A549 (cell line): ENCODE measurements around the gene COL17A1. TPM values are rescaled to one million over a fixed set of nuclear protein-coding genes. Genes with fewer than 3 reads are reported as not detected.

ENCODE experiments used
- ATAC-seq, 2 experiments: fragments of 200-7000 bp in 1 of 2; fragments of >200 bp in 1 of 2; cut with Nextera tagmentation in 1 of 2; cut with Tn5 transposase in 1 of 2; 3 replicates each; pipeline versions ENCODE4 v1.8.0 to v1.9.1; 2018 to 2020; ENCODE audit warnings: mild to moderate bottlenecking in 1 of 2, moderate library complexity in 1 of 2
- CTCF ChIA-PET: fragments of 300-600 bp; sonication (Branson Sonifier 250); formaldehyde crosslinking; extraction: SDS; loops from one replicate; lab custom pipeline; 2021; ENCODE audit warnings: antibody characterized with exemption, inconsistent platforms; lab: Yijun Ruan, JAX
- POLR2A ChIA-PET: fragments of 350-600 bp; formaldehyde crosslinking; extraction: SDS; loops from one replicate; lab custom pipeline; 2021; ENCODE audit warnings: antibody characterized with exemption, inconsistent platforms; lab: Yijun Ruan, JAX
- DNase-seq, 2 experiments: peaks; one replicate each; pipeline versions ENCODE4 v3.0.0 to v3.0.0-alpha.2; 2011 to 2016; ENCODE audit warnings: low read depth in 1 of 2, low spot score in 1 of 2
- FAIRE-seq: peaks from 2 replicates; lab custom pipeline; 2011; peaks lifted over from hg19 to GRCh38; lab: Jason Lieb, UNC
- H3K27ac ChIP-seq, 2 experiments: fragments of >200 bp; sonication (Bioruptor Twin); formaldehyde crosslinking; 3 replicates each; pipeline ENCODE4 v1.5.1; 2016 to 2017
- H3K4me1 ChIP-seq: fragments of >200 bp; sonication (Bioruptor Twin); formaldehyde crosslinking; 3 replicates; pipeline ENCODE4 v1.6.1; 2016
- H3K4me2 ChIP-seq: fragments of >200 bp; sonication (Bioruptor Twin); formaldehyde crosslinking; 3 replicates; pipeline ENCODE4 v1.6.1; 2016
- H3K4me3 ChIP-seq: fragments of >200 bp; sonication (Bioruptor Twin); formaldehyde crosslinking; 3 replicates; pipeline ENCODE4 v1.5.1; 2016
- H3K9me3 ChIP-seq: fragments of >200 bp; sonication (Bioruptor Twin); formaldehyde crosslinking; 3 replicates; pipeline ENCODE4 v1.6.1; 2016
- CBX2 ChIP-seq: fragments of 200-600 bp; sonication (generic); IDR thresholded peaks from 2 replicates; pipeline ENCODE4 v1.6.1; 2016; ENCODE audit warnings: low read depth, mild to moderate bottlenecking, borderline replicate concordance
- CHD2 ChIP-seq: fragments of 150-350 bp; IDR thresholded peaks from 2 replicates; pipeline ENCODE4 v1.6.1; 2014; ENCODE audit warnings: low read length; ENCODE audit not compliant: partially characterized antibody
- CHD4 ChIP-seq: fragments of 200-600 bp; sonication (generic); IDR thresholded peaks from 2 replicates; pipeline ENCODE4 v1.6.1; 2016; ENCODE audit warnings: antibody characterized with exemption, mild to moderate bottlenecking, borderline replicate concordance
- EHMT2 ChIP-seq: fragments of 200-600 bp; sonication (generic); IDR thresholded peaks from 2 replicates; pipeline ENCODE4 v1.6.1; 2016; ENCODE audit warnings: antibody characterized with exemption, low read depth, mild to moderate bottlenecking, moderate library complexity
- EP300 ChIP-seq, 2 experiments: fragments of >200 bp; sonication (Bioruptor Twin); formaldehyde crosslinking; IDR thresholded peaks; 2 replicates in 1 of 2; 3 replicates in 1 of 2; pipeline ENCODE4 v1.6.1; 2016 to 2017
- JUN ChIP-seq, 2 experiments: fragments of >200 bp; sonication (Bioruptor Twin); formaldehyde crosslinking; IDR thresholded peaks; 2 replicates in 1 of 2; 3 replicates in 1 of 2; pipeline ENCODE4 v1.6.1; 2016 to 2017
- MAFK ChIP-seq: fragments of 450-650 bp; IDR thresholded peaks from 2 replicates; pipeline ENCODE4 v1.6.1; 2014; ENCODE audit not compliant: partially characterized antibody
- POLR2A ChIP-seq: IDR thresholded peaks from 2 replicates; pipeline ENCODE4 v1.6.1; 2012; ENCODE audit warnings: mild to moderate bottlenecking, low read length
- RAD21 ChIP-seq, 2 experiments: fragments of >200 bp in 1 of 2; sonication (Bioruptor Twin) in 1 of 2; formaldehyde crosslinking in 1 of 2; IDR thresholded peaks in 1 of 2; conservative IDR thresholded peaks in 1 of 2; 2 replicates in 1 of 2; 3 replicates in 1 of 2; pipeline ENCODE4 v1.6.1; 2012 to 2018; ENCODE audit warnings: inconsistent platforms in 1 of 2
- RARB ChIP-seq: fragments of 250-450 bp; sonication (Bioruptor Pico); IDR thresholded peaks from 2 replicates; pipeline ENCODE4 v1.8.0; 2021; ENCODE audit warnings: mild to moderate bottlenecking, moderate library complexity
- RNF2 ChIP-seq: fragments of 200-600 bp; sonication (generic); IDR thresholded peaks from 2 replicates; pipeline ENCODE4 v1.6.1; 2016; ENCODE audit warnings: low read depth, mild to moderate bottlenecking, antibody characterized with exemption, moderate library complexity, borderline replicate concordance
- SMC3 ChIP-seq: fragments of >200 bp; sonication (Bioruptor Twin); formaldehyde crosslinking; IDR thresholded peaks from 3 replicates; pipeline ENCODE4 v1.6.1; 2018; ENCODE audit warnings: inconsistent platforms
- SREBF2 ChIP-seq: fragments of 450-650 bp; IDR thresholded peaks from 2 replicates; pipeline ENCODE4 v1.6.1; 2014; ENCODE audit warnings: mild to moderate bottlenecking, moderate library complexity
- TP53 ChIP-seq: fragments of 250-450 bp; sonication (Bioruptor Pico); IDR thresholded peaks from 2 replicates; pipeline ENCODE4 v1.5.0; 2021; ENCODE audit warnings: mild to moderate bottlenecking, moderate library complexity
- ZC3H11A ChIP-seq: fragments of 450-650 bp; IDR thresholded peaks from 2 replicates; pipeline ENCODE4 v1.6.1; 2014; ENCODE audit warnings: antibody characterized with exemption, mild to moderate bottlenecking
- ZFP36 ChIP-seq: fragments of 450-650 bp; IDR thresholded peaks from 2 replicates; pipeline ENCODE4 v1.6.1; 2014; ENCODE audit warnings: borderline replicate concordance; ENCODE audit not compliant: partially characterized antibody
- WGBS: methylation state at CpG from one replicate; pipeline ENCODE4 v1.1.6; 2017; ENCODE audit errors: missing lambda C conversion rate; 5-methylcytosine and 5-hydroxymethylcytosine counted together
- polyA plus RNA-seq, 4 experiments: library from polyadenylated mRNA; depleted of rRNA in 3 of 4; stranded (reverse); fragments of >200 nt; fragmentation: RNase III in 1 of 4; extraction: RNeasy Plus Mini Kit Qiagen cat#74134 plus additional on column Dnase treatment in 1 of 4; gene quantifications; 2 replicates in 3 of 4; 3 replicates in 1 of 4; pipeline ENCODE4 v1.2.3, GENCODE V29; 2011 to 2017
- TF ChIP-seq, protein P1 (sequence below): fragments of 450-650 bp; IDR thresholded peaks from 2 replicates; pipeline ENCODE4 v1.6.1; 2014; ENCODE audit warnings: antibody characterized with exemption

COL17A1 gene
- polyA plus RNA-seq, 2 of the 4 experiments (the other 2 are of a cell fraction) = 1.3 to 1.6 TPM

DNA sequence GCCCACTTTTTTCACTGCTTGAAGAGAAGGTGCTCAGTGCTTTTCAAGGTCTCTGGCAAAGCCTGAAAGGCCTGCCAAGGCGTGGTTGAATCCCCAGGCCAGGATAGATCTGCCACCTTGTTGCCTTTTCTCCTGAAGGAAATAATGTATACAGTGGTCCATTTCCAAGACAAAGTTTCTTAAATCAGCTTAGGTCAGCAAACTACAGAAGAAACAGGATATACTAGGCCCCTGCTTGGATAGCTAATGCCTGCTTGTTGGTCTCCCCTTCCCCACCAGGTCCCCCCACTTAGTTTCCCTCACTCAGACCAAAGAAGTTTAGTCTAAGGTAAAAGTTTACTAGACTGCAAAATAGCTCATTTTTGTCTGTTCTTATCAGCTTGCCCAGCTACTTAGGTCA, 19.9 kb downstream of the COL17A1 start:
- no peak for DNase-seq
- H3K27ac ChIP-seq = no peak overlapping the region
- H3K4me1 ChIP-seq = no peaks in the 10 kb centered on the region
- ChIA-PET CTCF (interaction anchor here (0.7 to 2.9 kb wide), 5 partner anchors 10 to 285 kb away, joined by 3 to 11 read pairs (median 7); partner anchors contain the start of gene SFR1), POLR2A (interaction anchor here (0.5 kb wide), 1 partner anchor 55 kb away, joined by 3 read pairs; no protein-coding TSS in a partner anchor)
- 64% methylated on average over 1 of the region's 1 CpG for WGBS
- TF ChIP-seq RARB (CRISPR knock-in tag) = no peak
- TF ChIP-seq MAFK = peak; percentile 73
- H3K4me3 ChIP-seq = no peak overlapping the region
- H3K4me2 ChIP-seq = no peak overlapping the region
- ATAC-seq = no peak
- FAIRE-seq = no peak
- no peaks in the 10 kb centered on the region for H3K9me3 ChIP-seq

DNA sequence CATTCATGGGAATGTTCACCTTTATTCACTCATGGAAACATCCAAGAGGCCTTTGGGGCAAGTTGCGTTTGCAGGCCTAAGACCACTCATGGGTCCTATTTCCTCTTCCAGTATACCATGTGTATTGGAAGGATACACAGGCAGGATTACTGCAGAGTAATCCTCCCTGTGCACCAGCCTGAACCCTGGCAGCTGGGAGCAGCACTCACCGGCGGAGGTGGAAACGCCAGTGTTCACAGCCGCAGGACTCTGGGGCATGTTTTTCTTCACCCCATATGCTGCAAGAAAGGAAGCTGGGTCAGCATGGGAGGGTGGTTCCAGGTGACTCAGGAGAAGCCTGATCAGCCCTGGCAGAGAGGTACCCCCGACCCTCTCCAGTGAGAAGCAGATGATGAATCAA, 24.5 kb downstream of the COL17A1 start:
- POLR2A ChIA-PET = no interaction called here
- H3K9me3 ChIP-seq = no peaks in the 10 kb centered on the region
- CTCF ChIA-PET = interaction anchor here (0.9 to 12.0 kb wide), 6 partner anchors 9 to 176 kb away, joined by 3 to 114 read pairs (median 4); partner anchors contain the start of gene SFR1
- TF ChIP-seq RNF2 = no peak
- no peak for TF ChIP-seq CHD4
- TF ChIP-seq EHMT2 = no peak
- TF ChIP-seq POLR2A = no peak
- no peak for TF ChIP-seq CHD2
- TF ChIP-seq, protein P1, sequence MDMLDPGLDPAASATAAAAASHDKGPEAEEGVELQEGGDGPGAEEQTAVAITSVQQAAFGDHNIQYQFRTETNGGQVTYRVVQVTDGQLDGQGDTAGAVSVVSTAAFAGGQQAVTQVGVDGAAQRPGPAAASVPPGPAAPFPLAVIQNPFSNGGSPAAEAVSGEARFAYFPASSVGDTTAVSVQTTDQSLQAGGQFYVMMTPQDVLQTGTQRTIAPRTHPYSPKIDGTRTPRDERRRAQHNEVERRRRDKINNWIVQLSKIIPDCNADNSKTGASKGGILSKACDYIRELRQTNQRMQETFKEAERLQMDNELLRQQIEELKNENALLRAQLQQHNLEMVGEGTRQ = no peak
- TF ChIP-seq ZFP36 = no peak
- no peak overlapping the region for H3K27ac ChIP-seq
- H3K4me3 ChIP-seq = no peak overlapping the region
- FAIRE-seq (no peak), DNase-seq (no peak), ATAC-seq (no peak)
- peaks cover 3% of the 10 kb centered on the region; the same call in 1 of the 3 replicates for H3K4me1 ChIP-seq
- 66% methylated on average over 3 of the region's 6 CpGs for WGBS
- H3K4me2 ChIP-seq = no peak overlapping the region

DNA sequence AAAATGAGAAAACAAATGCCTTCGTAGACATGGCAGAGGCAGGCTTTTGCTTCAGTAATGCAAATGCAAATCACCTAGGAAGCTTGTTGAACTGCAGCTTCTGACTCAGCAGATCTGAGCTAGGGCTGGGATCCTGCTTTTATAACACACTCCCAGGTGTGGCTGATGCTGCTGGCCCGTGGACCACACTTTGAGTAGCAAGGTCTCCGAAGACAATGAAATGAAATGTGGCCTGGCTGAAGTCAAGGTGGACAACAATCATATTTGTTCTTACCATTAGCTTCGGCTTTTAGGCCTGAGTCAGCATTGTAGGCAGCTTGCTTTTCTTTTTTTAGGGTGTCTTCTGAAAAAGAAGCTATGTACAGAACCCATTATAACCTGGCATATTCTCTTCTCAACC, 26.3 kb downstream of the COL17A1 start:
- TF ChIP-seq CBX2 (no peak), MAFK (peak; percentile 87), ZC3H11A (no peak)
- ATAC-seq = no peak
- peaks cover 12% of the 10 kb centered on the region for H3K4me1 ChIP-seq
- ChIA-PET CTCF (interaction anchor here (0.6 to 12.0 kb wide), 7 partner anchors 9 to 215 kb away, joined by 3 to 114 read pairs (median 5); partner anchors contain the start of gene SFR1), POLR2A (interaction anchor here (1.0 kb wide), 1 partner anchor 62 kb away, joined by 4 read pairs; the partner anchor contains the start of gene SFR1)
- WGBS = 72% methylated on average over 4 of the region's 4 CpGs
- FAIRE-seq = no peak
- H3K4me2 ChIP-seq = no peak overlapping the region
- H3K4me3 ChIP-seq = no peak overlapping the region
- no peak for DNase-seq
- peak overlapping the region in 1 of 2 experiments; percentile 71; a peak in 3 of 6 replicates for H3K27ac ChIP-seq
- H3K9me3 ChIP-seq = no peaks in the 10 kb centered on the region

DNA sequence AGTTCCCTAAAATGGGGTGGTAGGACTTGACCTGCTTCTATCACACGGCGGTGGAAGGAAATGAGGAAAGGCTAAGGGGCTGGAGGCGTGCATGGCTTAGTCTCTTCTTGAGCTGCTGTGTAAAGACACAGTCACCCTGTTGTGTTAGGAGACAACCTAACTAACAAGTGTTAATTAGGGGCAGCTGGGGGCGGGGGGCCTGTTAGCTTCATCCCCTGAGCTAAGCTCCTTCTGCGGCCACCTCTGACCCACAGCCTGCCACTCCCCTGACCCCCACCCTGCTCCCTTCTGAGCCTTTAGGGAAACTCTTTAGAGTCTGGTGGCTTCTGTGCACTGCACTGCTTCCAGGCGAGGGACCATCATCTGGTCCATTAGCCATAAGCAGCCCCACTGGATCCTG, 28.0 kb downstream of the COL17A1 start:
- ATAC-seq = no peak
- CTCF ChIA-PET = interaction anchor here (0.6 to 12.0 kb wide), 6 partner anchors 9 to 557 kb away, joined by 3 to 114 read pairs (median 5); partner anchors contain the start of gene SFR1

DNA sequence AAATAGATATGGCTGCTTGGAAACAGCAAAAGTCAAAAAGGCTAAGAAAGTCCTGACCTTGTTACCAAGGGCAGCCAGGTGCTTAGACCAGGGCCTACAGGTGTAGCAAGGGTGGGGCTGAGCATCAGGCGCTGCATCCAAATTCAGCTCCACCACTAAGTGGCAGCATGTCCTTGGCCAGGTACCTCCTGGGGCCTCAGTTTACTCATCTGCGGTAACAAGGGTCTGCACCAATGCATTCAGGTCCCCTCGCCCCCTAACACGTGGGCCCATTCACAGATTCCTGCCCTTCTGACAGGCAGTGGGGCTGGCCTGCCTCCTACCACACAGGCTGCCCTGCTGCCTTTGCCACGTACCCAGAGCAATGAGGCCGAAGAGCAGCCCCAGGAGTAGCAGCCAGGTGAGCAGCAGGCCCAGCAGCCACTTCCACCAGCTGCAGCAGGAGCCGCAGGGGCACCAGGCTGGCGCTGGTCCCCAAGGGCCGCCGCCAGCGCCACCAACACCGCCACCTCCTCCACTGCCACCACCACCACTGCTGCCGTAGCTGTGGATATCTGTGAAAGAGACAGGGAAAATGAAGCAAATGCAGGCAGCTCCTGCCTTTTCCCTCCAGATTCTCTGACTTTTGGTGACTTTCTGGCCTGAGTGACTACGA, 28.9 kb downstream of the COL17A1 start:
- DNase-seq = no peak
- H3K27ac ChIP-seq = peak overlapping the region in 1 of 2 experiments; percentile 57; a peak in 3 of 6 replicates
- POLR2A ChIA-PET = interaction anchor here (4.5 kb wide), 1 partner anchor 65 kb away, joined by 29 read pairs; the partner anchor contains the start of gene SFR1
- TF ChIP-seq TP53 (CRISPR knock-in tag) (no peak), RAD21 (conservative IDR thresholded peaks at IDR 0.05 in 1 of 2, IDR thresholded peaks at IDR 0.05 in 1 of 2) (peak; percentile 27 to 40; a peak in 4 of 5 replicates), SMC3 (peak; percentile 31; the same call in 1 of the 3 replicates)
- TF ChIP-seq, all 56 proteins: peak for 2
- CTCF ChIA-PET = interaction anchor here (1.3 to 12.0 kb wide), 6 partner anchors 9 to 66 kb away, joined by 3 to 114 read pairs (median 6); partner anchors contain the start of gene SFR1
- FAIRE-seq (no peak), ATAC-seq (no peak)
- no peak overlapping the region for H3K4me3 ChIP-seq
- no peak overlapping the region for H3K4me2 ChIP-seq
- 77% methylated on average over 10 of the region's 14 CpGs for WGBS
- no peaks in the 10 kb centered on the region for H3K9me3 ChIP-seq
- H3K4me1 ChIP-seq = peaks cover 38% of the 10 kb centered on the region

More for the DNA sequence above, 28.0 kb downstream of the COL17A1 start:
- WGBS = 78% methylated on average over 6 of the region's 6 CpGs
- Histone ChIP-seq H3K9me3 (no peaks in the 10 kb centered on the region), H3K4me2 (no peak overlapping the region), H3K27ac (peak overlapping the region in 1 of 2 experiments; percentile 57; a peak in 3 of 6 replicates), H3K4me3 (no peak overlapping the region), H3K4me1 (peaks cover 28% of the 10 kb centered on the region)
- no peak for FAIRE-seq
- POLR2A ChIA-PET = interaction anchor here (4.5 kb wide), 1 partner anchor 64 kb away, joined by 29 read pairs; the partner anchor contains the start of gene SFR1
- TF ChIP-seq EP300 (IDR thresholded peaks at IDR 0.05) = no peak
- no peak for TF ChIP-seq SREBF2
- TF ChIP-seq JUN (IDR thresholded peaks at IDR 0.05) = no peak
- TF ChIP-seq MAFK = no peak
- no peak for DNase-seq
